ENCODE results near the gene PKMYT1. TPM values are rescaled to one million over a fixed set of nuclear protein-coding genes. Genes with fewer than 3 reads are reported as not detected.
A peak's percentile ranks its signal among the peaks of the same experiment; 100 is the strongest.

The PKMYT1 gene
- total RNA-seq, 1 donor from 2014 or later: 42.3 TPM

GRCh38 chr16:3004319-3004718, 24.1 kb upstream of the PKMYT1 start:
- no peak overlapping the region for H3K4me3 Mint-ChIP-seq

DNA sequence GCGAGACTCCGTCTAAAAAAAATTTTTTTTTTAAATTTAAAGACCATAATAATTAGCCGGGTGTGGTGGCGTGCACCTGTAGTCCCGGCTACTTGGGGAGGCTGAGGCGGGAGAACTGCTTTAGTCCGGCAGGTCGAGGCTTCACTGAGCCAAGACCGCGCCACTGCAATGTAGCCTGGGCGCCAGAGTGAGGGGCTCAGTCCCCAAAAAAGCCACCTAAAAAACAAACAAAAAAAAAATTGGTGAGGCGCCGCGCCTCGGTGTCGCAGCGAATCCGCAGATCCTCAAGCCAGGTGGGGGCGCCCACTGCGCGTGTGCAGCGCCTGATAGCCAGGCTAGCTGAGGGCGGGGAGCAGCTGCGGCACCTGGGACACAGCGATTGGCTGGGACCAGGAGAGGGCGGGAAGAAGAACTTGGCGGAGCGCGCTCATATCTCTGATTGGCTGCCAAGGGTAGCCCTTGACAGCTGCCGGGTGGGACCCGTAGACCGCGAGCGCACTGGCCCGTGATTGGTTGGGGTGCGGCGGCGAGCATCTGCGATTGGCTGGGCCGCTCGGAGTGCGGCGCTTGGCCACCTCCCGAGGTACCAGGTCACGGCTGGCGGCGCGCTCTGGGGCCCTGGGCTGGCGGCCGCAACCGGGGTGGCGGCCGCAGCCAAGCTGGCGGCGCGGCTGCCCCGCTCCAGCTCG, 23.5 kb upstream of the PKMYT1 start:
- peak overlapping the region; percentile 82 for H3K27ac Mint-ChIP-seq
- peak; percentile 97 for DNase-seq (ENCODE audit: extremely low spot score, unreplicated experiment)
- H3K4me3 Mint-ChIP-seq: peak overlapping the region; percentile 86
- H3K4me1 Mint-ChIP-seq (ENCODE audit: unreplicated experiment): no peaks in the 10 kb centered on the region
- TF ChIP-seq, protein P1, sequence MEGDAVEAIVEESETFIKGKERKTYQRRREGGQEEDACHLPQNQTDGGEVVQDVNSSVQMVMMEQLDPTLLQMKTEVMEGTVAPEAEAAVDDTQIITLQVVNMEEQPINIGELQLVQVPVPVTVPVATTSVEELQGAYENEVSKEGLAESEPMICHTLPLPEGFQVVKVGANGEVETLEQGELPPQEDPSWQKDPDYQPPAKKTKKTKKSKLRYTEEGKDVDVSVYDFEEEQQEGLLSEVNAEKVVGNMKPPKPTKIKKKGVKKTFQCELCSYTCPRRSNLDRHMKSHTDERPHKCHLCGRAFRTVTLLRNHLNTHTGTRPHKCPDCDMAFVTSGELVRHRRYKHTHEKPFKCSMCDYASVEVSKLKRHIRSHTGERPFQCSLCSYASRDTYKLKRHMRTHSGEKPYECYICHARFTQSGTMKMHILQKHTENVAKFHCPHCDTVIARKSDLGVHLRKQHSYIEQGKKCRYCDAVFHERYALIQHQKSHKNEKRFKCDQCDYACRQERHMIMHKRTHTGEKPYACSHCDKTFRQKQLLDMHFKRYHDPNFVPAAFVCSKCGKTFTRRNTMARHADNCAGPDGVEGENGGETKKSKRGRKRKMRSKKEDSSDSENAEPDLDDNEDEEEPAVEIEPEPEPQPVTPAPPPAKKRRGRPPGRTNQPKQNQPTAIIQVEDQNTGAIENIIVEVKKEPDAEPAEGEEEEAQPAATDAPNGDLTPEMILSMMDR (conservative IDR thresholded peaks at IDR 0.05): peak; percentile 50
- H3K9me3 Mint-ChIP-seq: no peaks in the 10 kb centered on the region
- no peaks in the 10 kb centered on the region for H3K36me3 Mint-ChIP-seq
- peaks cover 54% of the 10 kb centered on the region for H3K27me3 Mint-ChIP-seq

More at GRCh38 chr16:3004319-3004718, 24.1 kb upstream of the PKMYT1 start:
- Mint-ChIP-seq H3K27me3 (peaks cover 53% of the 10 kb centered on the region), H3K4me1 (ENCODE audit: unreplicated experiment) (no peaks in the 10 kb centered on the region), H3K36me3 (no peaks in the 10 kb centered on the region), H3K9me3 (no peaks in the 10 kb centered on the region), H3K27ac (no peak overlapping the region)
- TF ChIP-seq, protein P1 (conservative IDR thresholded peaks at IDR 0.05): no peak
- no peak for DNase-seq (ENCODE audit: extremely low spot score, unreplicated experiment)

DNA sequence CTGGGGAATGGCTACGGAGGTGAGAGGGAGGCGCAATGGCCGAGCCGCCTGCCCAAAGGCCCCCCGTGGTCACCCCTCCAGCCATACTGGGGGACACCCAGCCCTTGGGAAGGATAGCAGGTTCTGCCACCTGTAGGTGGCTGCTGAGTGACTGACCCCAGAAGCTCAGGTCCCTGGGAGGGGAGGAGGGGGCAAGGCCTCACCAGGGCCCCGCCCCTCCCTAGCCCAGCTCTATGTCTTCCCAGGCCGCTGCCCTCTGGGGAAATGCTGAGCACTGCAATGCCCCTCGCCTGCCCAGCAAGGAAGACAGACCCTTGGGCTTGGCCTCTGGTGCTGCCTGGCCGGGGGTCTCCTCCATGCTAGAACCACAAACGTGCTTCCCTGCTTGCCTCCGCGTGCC, 21.1 kb upstream of the PKMYT1 start:
- H3K9me3 Mint-ChIP-seq: no peaks in the 10 kb centered on the region
- H3K36me3 Mint-ChIP-seq: no peaks in the 10 kb centered on the region
- peaks cover 34% of the 10 kb centered on the region for H3K27me3 Mint-ChIP-seq
- TF ChIP-seq, protein P1 (conservative IDR thresholded peaks at IDR 0.05): no peak
- DNase-seq (ENCODE audit: extremely low spot score, unreplicated experiment): no peak
- H3K27ac Mint-ChIP-seq: no peak overlapping the region
- no peaks in the 10 kb centered on the region for H3K4me1 Mint-ChIP-seq (ENCODE audit: unreplicated experiment)
- H3K4me3 Mint-ChIP-seq: no peak overlapping the region

DNA sequence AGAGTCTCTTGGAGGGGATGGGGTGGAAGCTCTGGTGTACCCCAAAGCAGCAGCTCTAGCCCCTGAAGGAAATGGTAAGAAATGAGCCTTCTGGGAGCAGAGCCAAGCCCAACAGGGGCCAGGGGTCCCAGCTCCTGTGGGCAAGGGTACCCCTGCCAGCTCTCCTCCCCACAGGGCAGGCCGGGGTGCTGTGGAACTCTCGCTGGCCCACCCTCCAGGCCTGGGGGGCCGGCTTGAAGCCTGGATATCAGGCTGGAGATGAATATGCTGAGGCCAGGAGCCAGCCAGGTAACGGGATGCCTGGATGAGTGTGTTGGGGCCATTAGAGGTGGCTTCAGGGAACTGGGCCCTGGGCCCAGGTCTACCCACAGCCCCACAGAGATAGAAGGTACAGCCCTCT, 20.3 kb upstream of the PKMYT1 start:
- DNase-seq (ENCODE audit: extremely low spot score, unreplicated experiment): no peak
- Mint-ChIP-seq H3K27me3 (peaks cover 30% of the 10 kb centered on the region), H3K4me3 (no peak overlapping the region), H3K9me3 (no peaks in the 10 kb centered on the region), H3K27ac (no peak overlapping the region), H3K4me1 (ENCODE audit: unreplicated experiment) (no peaks in the 10 kb centered on the region), H3K36me3 (no peaks in the 10 kb centered on the region)
- TF ChIP-seq, protein P1 (conservative IDR thresholded peaks at IDR 0.05): no peak

DNA sequence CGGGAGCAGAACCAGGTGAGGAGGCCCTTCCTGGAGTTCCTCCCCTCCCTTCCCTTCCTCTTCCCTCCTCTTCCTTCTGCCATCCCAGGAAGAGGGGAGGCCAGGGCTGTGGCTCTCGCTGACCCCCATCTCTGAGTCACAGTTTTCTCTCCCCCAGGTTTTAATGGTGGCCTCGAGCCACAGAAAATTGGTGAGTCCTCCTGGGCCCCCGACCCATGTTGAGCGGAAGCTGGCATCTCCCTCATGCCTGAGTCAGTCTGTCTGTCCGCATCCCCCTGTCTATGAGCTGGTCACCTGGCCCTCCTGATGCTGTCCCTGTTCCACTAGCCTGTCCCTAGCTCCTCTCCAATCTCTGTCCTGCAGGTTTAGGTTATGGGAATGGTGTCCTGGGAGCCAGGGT, 19.7 kb upstream of the PKMYT1 start:
- Mint-ChIP-seq H3K4me1 (ENCODE audit: unreplicated experiment) (no peaks in the 10 kb centered on the region), H3K27me3 (peaks cover 28% of the 10 kb centered on the region), H3K4me3 (no peak overlapping the region), H3K9me3 (no peaks in the 10 kb centered on the region), H3K27ac (no peak overlapping the region), H3K36me3 (no peaks in the 10 kb centered on the region)
- TF ChIP-seq, protein P1 (conservative IDR thresholded peaks at IDR 0.05): no peak
- no peak for DNase-seq (ENCODE audit: extremely low spot score, unreplicated experiment)
